ENCODE measurements around the gene THAP7.

GRCh38 chr22:21030032-21030431 is 28.1 kb upstream of the THAP7 start:
- no peak for TF ChIP-seq CTCF (IDR thresholded peaks at IDR 0.05; ENCODE audit: low read length)
- TF ChIP-seq EZH2 (IDR thresholded peaks at IDR 0.05; ENCODE audit: borderline replicate concordance, low read length): no peak
